RPMI7951 (cell line): ENCODE measurements around the gene GPC4. TPM values are rescaled to one million over a fixed set of nuclear protein-coding genes. Genes with fewer than 3 reads are reported as not detected.

Experiments
- total RNA-seq: library from RNA; depleted of rRNA; stranded (reverse); fragments of >200 nt; shearing (Covaris generic); gene quantifications from 2 replicates; pipeline ENCODE4 v1.2.3, GENCODE V29; 2014; rRNA removed

The GPC4 gene
- total RNA-seq, 1 experiment from 2014 or later = not detected

Other genes starting within 250 kb of the GPC4 start
- gene TFDP3, start 197.1 kb downstream of the GPC4 start, total RNA-seq = not detected in 2 replicates